ENCODE measurements around the gene CEP295NL.

DNA sequence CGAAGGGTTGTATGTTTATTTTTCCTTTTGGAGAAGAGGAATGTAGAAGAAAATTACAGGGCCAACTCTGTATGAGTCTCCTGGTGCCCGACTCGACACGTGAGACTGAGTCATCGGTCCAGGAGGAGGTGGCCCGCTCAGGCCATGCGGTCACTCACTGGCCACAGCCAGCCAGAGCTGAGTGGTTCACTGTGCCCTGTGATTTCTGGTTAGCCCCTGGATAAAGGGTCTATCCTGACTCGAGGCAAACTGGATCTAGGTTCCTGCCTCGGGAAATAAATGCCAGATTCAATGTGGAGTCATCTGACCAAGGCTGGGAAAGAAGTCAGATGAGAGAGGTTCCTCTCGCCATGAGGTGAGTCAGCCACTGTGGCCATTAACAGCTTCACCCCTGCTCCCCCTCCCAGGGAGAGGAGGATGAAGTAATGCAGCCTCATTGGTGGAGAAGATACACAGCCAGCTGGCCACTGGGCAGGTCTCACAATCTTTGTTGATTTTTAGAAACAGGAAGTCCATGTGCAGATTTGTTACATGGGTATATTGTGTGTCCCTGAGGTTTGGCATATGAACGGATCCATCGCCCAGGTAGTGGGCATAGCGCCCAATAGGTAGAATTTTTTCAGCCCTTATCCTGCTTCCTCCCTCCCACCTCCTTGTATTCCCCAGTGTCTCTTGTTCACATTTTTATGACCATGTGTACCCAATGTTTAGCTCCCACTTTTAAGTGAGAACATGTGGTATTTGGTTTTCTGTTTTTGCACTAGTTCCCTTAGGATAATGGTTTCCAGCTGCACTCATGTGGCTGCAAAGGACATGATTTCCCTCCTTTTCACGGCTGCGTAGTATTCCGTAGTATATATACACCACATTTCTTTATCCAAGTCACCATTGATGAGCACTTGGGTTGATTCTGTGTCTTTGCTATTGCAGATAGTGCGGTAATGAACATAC, 40.7 kb downstream of the CEP295NL start:
- TF ChIP-seq, protein P1, sequence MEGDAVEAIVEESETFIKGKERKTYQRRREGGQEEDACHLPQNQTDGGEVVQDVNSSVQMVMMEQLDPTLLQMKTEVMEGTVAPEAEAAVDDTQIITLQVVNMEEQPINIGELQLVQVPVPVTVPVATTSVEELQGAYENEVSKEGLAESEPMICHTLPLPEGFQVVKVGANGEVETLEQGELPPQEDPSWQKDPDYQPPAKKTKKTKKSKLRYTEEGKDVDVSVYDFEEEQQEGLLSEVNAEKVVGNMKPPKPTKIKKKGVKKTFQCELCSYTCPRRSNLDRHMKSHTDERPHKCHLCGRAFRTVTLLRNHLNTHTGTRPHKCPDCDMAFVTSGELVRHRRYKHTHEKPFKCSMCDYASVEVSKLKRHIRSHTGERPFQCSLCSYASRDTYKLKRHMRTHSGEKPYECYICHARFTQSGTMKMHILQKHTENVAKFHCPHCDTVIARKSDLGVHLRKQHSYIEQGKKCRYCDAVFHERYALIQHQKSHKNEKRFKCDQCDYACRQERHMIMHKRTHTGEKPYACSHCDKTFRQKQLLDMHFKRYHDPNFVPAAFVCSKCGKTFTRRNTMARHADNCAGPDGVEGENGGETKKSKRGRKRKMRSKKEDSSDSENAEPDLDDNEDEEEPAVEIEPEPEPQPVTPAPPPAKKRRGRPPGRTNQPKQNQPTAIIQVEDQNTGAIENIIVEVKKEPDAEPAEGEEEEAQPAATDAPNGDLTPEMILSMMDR (IDR thresholded peaks at IDR 0.05; ENCODE audit: low read length) = no peak
- TF ChIP-seq EZH2 (optimal IDR thresholded peaks at IDR 0.05; ENCODE audit: low read depth, low read length) (no peak), EZH2phosphoT487 (IDR thresholded peaks at IDR 0.05; ENCODE audit: low read length) (no peak)

Measured in MM.1S (cell line).